IMR-90 (cell line): ENCODE data around the gene WDR70. TPM values are rescaled to one million over a fixed set of nuclear protein-coding genes. Genes with fewer than 3 reads are reported as not detected.
A peak's percentile ranks its signal among the peaks of the same experiment; 100 is the strongest.

ENCODE experiments used
- ATAC-seq: fragments of 200-7000 bp; cut with Tn5 transposase; 2 replicates; pipeline ENCODE4 v1.9.1; 2020; ENCODE audit warnings: low read depth, mild to moderate bottlenecking, moderate library complexity
- BruUV-seq: library from RNA; stranded (reverse); fragments of 400-500 nt; replicated peaks from 2 replicates; lab custom pipeline; 2021; lab: Mats Ljungman, UMichigan
- CTCF ChIA-PET: fragments of 300-600 bp; formaldehyde crosslinking; extraction: SDS; loops from one replicate; lab custom pipeline; 2021; ENCODE audit warnings: antibody characterized with exemption; lab: Yijun Ruan, JAX
- POLR2A ChIA-PET: fragments of 300-600 bp; sonication (Branson Sonifier 250); formaldehyde crosslinking; loops from one replicate; lab custom pipeline; 2022; ENCODE audit warnings: antibody characterized with exemption; ENCODE audit not compliant: unreplicated experiment; lab: Charles Lee
- DNase-seq: peaks from one replicate; pipeline ENCODE4 v3.0.0; 2013
- H2AFZ ChIP-seq: replicated peaks from 2 replicates; pipeline ENCODE3; 2013; ENCODE audit warnings: low read length, mild to moderate bottlenecking; ENCODE audit not compliant: poor library complexity
- H2AK5ac ChIP-seq: 2 replicates; pipeline ENCODE4 v1.6.1; 2013; ENCODE audit warnings: low read depth, low read length, inconsistent platforms
- H2AK9ac ChIP-seq: replicated peaks from 2 replicates; pipeline ENCODE3; 2013; ENCODE audit warnings: mild to moderate bottlenecking, low read depth, low read length, moderate library complexity; ENCODE audit not compliant: poor library complexity
- H2BK120ac ChIP-seq: 2 replicates; pipeline ENCODE4 v1.6.1; 2013; ENCODE audit warnings: low read depth, low read length, inconsistent platforms
- H2BK15ac ChIP-seq: 3 replicates; pipeline ENCODE4 v1.6.1; 2013; ENCODE audit warnings: low read depth, low read length, inconsistent platforms
- H2BK20ac ChIP-seq: 2 replicates; pipeline ENCODE4 v1.6.1; 2013; ENCODE audit warnings: low read depth, mild to moderate bottlenecking, inconsistent platforms, low read length, moderate library complexity
- H2BK5ac ChIP-seq: 2 replicates; pipeline ENCODE4 v1.6.1; 2013; ENCODE audit warnings: mild to moderate bottlenecking, low read depth, low read length, inconsistent platforms; ENCODE audit not compliant: poor library complexity, severe bottlenecking
- H3K14ac ChIP-seq: replicated peaks from 2 replicates; pipeline ENCODE4 v1.6.1; 2013; ENCODE audit warnings: low read depth, low read length, inconsistent platforms
- H3K18ac ChIP-seq: 2 replicates; pipeline ENCODE4 v1.6.1; 2013; ENCODE audit warnings: low read depth, low read length, control low read depth
- H3K23ac ChIP-seq: 2 replicates; pipeline ENCODE4 v1.6.1; 2013; ENCODE audit warnings: low read depth, low read length, inconsistent platforms
- H3K27ac ChIP-seq: 2 replicates; pipeline ENCODE4 v1.5.1; 2013; ENCODE audit warnings: mild to moderate bottlenecking, control low read depth, low read length; ENCODE audit not compliant: insufficient read depth
- H3K27me3 ChIP-seq: 2 replicates; pipeline ENCODE4 v1.6.1; 2013; ENCODE audit warnings: low read length; ENCODE audit not compliant: control insufficient read depth, insufficient read depth
- H3K36me3 ChIP-seq: 2 replicates; pipeline ENCODE4 v1.6.1; 2013; ENCODE audit warnings: low read length, mixed read lengths; ENCODE audit not compliant: control insufficient read depth, insufficient read depth
- H3K4ac ChIP-seq: 2 replicates; pipeline ENCODE4 v1.6.1; 2013; ENCODE audit warnings: low read depth, low read length, inconsistent platforms
- H3K4me1 ChIP-seq: 2 replicates; pipeline ENCODE4 v1.6.1; 2013; ENCODE audit warnings: low read length, mixed read lengths; ENCODE audit not compliant: control insufficient read depth, insufficient read depth
- H3K4me2 ChIP-seq: 2 replicates; pipeline ENCODE4 v1.6.1; 2013; ENCODE audit warnings: low read depth, mild to moderate bottlenecking, control low read depth, low read length, moderate library complexity
- H3K4me3 ChIP-seq: 2 replicates; pipeline ENCODE4 v1.5.1; 2013; ENCODE audit warnings: low read depth, mild to moderate bottlenecking, control low read depth, low read length, moderate library complexity; ENCODE audit not compliant: insufficient read depth
- H3K56ac ChIP-seq: 2 replicates; pipeline ENCODE4 v1.6.1; 2013; ENCODE audit warnings: low read length, inconsistent platforms; ENCODE audit not compliant: insufficient read depth; ENCODE audit errors: extremely low read depth
- H3K79me1 ChIP-seq, 2 experiments: 2 replicates each; pipeline ENCODE4 v1.6.1; 2013; ENCODE audit warnings: low read length in 2 of 2, inconsistent platforms in 1 of 2, low read depth in 1 of 2
- H3K9ac ChIP-seq: 2 replicates; pipeline ENCODE4 v1.6.1; 2013; ENCODE audit warnings: low read depth, low read length, control low read depth
- H3K9me1 ChIP-seq: 2 replicates; pipeline ENCODE4 v1.6.1; 2013; ENCODE audit warnings: low read length, inconsistent platforms; ENCODE audit not compliant: insufficient read depth
- H3K9me3 ChIP-seq: 2 replicates; pipeline ENCODE4 v1.6.1; 2013; ENCODE audit warnings: low read length; ENCODE audit not compliant: control insufficient read depth, insufficient read depth
- H4K20me1 ChIP-seq: 2 replicates; pipeline ENCODE4 v1.6.1; 2013; ENCODE audit warnings: low read length, inconsistent platforms; ENCODE audit not compliant: insufficient read depth
- H4K5ac ChIP-seq: 2 replicates; pipeline ENCODE4 v1.6.1; 2013; ENCODE audit warnings: mild to moderate bottlenecking, low read depth, low read length, control low read depth
- H4K8ac ChIP-seq, 2 experiments: 2 replicates each; pipeline ENCODE4 v1.6.1; 2013; ENCODE audit warnings: low read depth in 2 of 2, low read length in 2 of 2, control low read depth in 1 of 2, inconsistent platforms in 1 of 2
- H4K91ac ChIP-seq: 2 replicates; pipeline ENCODE4 v1.6.1; 2013; ENCODE audit warnings: low read depth, low read length, inconsistent platforms; ENCODE audit not compliant: insufficient read depth
- BHLHE40 ChIP-seq: fragments of 150-350 bp; IDR thresholded peaks from 2 replicates; pipeline ENCODE4 v1.6.1; 2016; ENCODE audit warnings: mild to moderate bottlenecking, low read depth, low read length
- CEBPB ChIP-seq: IDR thresholded peaks from 2 replicates; pipeline ENCODE4 v1.6.1; 2012; ENCODE audit warnings: low read depth, low read length, improper control_type of control experiment
- CHD1 ChIP-seq: IDR thresholded peaks from 2 replicates; pipeline ENCODE4 v1.6.1; 2012; ENCODE audit warnings: low read depth, low read length, improper control_type of control experiment
- MAZ ChIP-seq: IDR thresholded peaks from 2 replicates; pipeline ENCODE4 v1.6.1; 2012; ENCODE audit warnings: low read depth, mild to moderate bottlenecking, low read length, improper control_type of control experiment, moderate library complexity, borderline replicate concordance
- MXI1 ChIP-seq: IDR thresholded peaks from 2 replicates; pipeline ENCODE4 v1.6.1; 2012; ENCODE audit warnings: low read depth, mild to moderate bottlenecking, low read length, moderate library complexity, borderline replicate concordance
- POLR2A ChIP-seq: IDR thresholded peaks from 2 replicates; pipeline ENCODE4 v1.6.1; 2012; ENCODE audit warnings: mild to moderate bottlenecking, low read depth, low read length
- RCOR1 ChIP-seq: IDR thresholded peaks from 2 replicates; pipeline ENCODE4 v1.6.1; 2012; ENCODE audit warnings: mild to moderate bottlenecking, low read length, improper control_type of control experiment; ENCODE audit not compliant: insufficient replicate concordance
- SMC3 ChIP-seq: fragments of 150-350 bp; IDR thresholded peaks from 2 replicates; pipeline ENCODE4 v1.6.1; 2016; ENCODE audit warnings: low read depth, mild to moderate bottlenecking, antibody characterized with exemption, low read length, moderate library complexity
- WGBS, 2 experiments: methylation state at CpG; one replicate each; pipeline versions ENCODE4 v1.1.5 to v1.1.7; 2013; ENCODE audit warnings: missing lambda C conversion rate in 2 of 2; ENCODE audit not compliant: insufficient read length in 1 of 2; ENCODE audit errors: extremely low coverage in 2 of 2; 5-methylcytosine and 5-hydroxymethylcytosine counted together
- dilution Hi-C: fragments of 300-500 bp; cut with HindIII; formaldehyde crosslinking; loops from one replicate; pipeline ENCODE4 v1.14.3; 2018; ENCODE audit warnings: low sequenced_read_pairs; ENCODE audit not compliant: unreplicated experiment
- in situ Hi-C: fragments of 300-500 bp; cut with MboI; formaldehyde crosslinking; loops from 3 replicates; pipeline ENCODE4 v1.14.3; 2019; ENCODE audit warnings: low sequenced_read_pairs, inconsistent platforms, mixed read lengths
- intact Hi-C: fragments of 100-400 bp; cut with micrococcal nuclease; formaldehyde crosslinking; loops from 2 replicates; pipeline ENCODE4 v1.10.0; 2022
- polyA plus RNA-seq, 3 experiments: library from polyadenylated mRNA; depleted of rRNA; stranded (reverse); fragments of >200 nt; gene quantifications; 2 replicates each; pipeline ENCODE4 v1.2.3, GENCODE V29; 2012; ENCODE audit warnings: low replicate concordance in 1 of 3
- total RNA-seq: library from RNA; depleted of rRNA; stranded (reverse); fragments of >200 nt; gene quantifications from 2 replicates; pipeline ENCODE4 v1.2.3, GENCODE V29; 2012
- TF ChIP-seq, protein P1 (sequence below): conservative IDR thresholded peaks from 2 replicates; pipeline ENCODE4 v1.5.1; 2012; ENCODE audit warnings: mild to moderate bottlenecking, low read depth, low read length, improper control_type of control experiment
- TF ChIP-seq, protein P2 (sequence below): fragments of 150-350 bp; IDR thresholded peaks from 2 replicates; pipeline ENCODE4 v1.6.1; 2017; ENCODE audit warnings: mild to moderate bottlenecking, antibody characterized with exemption, low read length, low read depth

Gene WDR70
- total and polyA plus RNA-seq, 2 of the 4 experiments (the other 2 are of a cell fraction) = 16.7 to 29.9 TPM

DNA sequence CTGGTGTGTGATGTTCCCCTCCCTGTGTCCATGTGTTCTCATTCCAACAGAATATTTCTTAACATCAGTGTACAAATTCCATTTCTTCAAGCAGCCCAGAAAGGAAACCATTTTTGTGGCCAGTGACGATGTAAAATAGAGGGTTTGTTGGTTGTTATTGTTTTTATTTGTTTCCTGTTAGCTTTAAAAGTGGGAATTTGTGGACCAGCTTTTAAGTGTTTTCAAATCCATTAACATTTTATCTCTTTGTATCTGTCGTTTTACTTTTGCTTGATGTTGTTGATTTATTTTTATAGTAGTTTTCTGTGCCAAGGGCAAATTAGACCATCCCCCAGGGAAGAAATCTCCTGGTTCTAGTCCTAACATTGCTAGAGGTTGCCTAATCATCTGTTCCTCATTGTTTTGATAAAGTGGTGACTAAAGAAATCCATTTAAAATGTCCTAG is 360.7 kb downstream of the WDR70 start:
- Histone ChIP-seq H3K9me3 (no peaks in the 10 kb centered on the region), H2BK20ac (no peak overlapping the region), H2AK5ac (no peak overlapping the region), H3K56ac (no peak overlapping the region), H4K20me1 (no peaks in the 10 kb centered on the region), H3K4ac (peak overlapping the region; percentile 19; the same call in 1 of the 2 replicates), H3K4me2 (peak overlapping the region; percentile 80; the same call in 1 of the 2 replicates), H2AK9ac (no peak overlapping the region), H3K27ac (peak overlapping the region; percentile 63; the same call in 1 of the 2 replicates), H3K23ac (0 out of 2 replicates have a peak overlapping the region, but pooled peaks have one; percentile 10), H3K9me1 (no peaks in the 10 kb centered on the region; the same call in 1 of the 2 replicates), H3K79me1 (0 out of 4 replicates have a peak, but pooled peaks cover 0 to 5% of the 10 kb centered on the region in 2 experiments), H2BK5ac (peak overlapping the region; percentile 91), H3K27me3 (no peaks in the 10 kb centered on the region), H3K4me1 (peaks cover 18% of the 10 kb centered on the region), H3K14ac (peak overlapping the region; percentile 33; the same call in 1 of the 2 replicates), H4K8ac (no peak overlapping the region), H3K9ac (no peak overlapping the region), H2BK120ac (peak overlapping the region; percentile 16; the same call in 1 of the 2 replicates), H3K4me3 (no peak overlapping the region), H2AFZ (no peak overlapping the region), H2BK15ac (no peak overlapping the region), H4K91ac (no peak overlapping the region), H3K18ac (peak overlapping the region; percentile 61; the same call in 1 of the 2 replicates), H4K5ac (peak overlapping the region; percentile 59; the same call in 1 of the 2 replicates), H3K36me3 (peaks cover 4% of the 10 kb centered on the region; the same call in 1 of the 2 replicates)
- peak; percentile 61 for DNase-seq
- CTCF ChIA-PET = interaction anchor here (0.6 to 1.1 kb wide), 2 partner anchors 11 to 27 kb away, joined by 3 read pairs; no protein-coding TSS in a partner anchor
- TF ChIP-seq POLR2A = no peak
- TF ChIP-seq CEBPB = peak; percentile 94
- TF ChIP-seq, protein P1, sequence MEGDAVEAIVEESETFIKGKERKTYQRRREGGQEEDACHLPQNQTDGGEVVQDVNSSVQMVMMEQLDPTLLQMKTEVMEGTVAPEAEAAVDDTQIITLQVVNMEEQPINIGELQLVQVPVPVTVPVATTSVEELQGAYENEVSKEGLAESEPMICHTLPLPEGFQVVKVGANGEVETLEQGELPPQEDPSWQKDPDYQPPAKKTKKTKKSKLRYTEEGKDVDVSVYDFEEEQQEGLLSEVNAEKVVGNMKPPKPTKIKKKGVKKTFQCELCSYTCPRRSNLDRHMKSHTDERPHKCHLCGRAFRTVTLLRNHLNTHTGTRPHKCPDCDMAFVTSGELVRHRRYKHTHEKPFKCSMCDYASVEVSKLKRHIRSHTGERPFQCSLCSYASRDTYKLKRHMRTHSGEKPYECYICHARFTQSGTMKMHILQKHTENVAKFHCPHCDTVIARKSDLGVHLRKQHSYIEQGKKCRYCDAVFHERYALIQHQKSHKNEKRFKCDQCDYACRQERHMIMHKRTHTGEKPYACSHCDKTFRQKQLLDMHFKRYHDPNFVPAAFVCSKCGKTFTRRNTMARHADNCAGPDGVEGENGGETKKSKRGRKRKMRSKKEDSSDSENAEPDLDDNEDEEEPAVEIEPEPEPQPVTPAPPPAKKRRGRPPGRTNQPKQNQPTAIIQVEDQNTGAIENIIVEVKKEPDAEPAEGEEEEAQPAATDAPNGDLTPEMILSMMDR = no peak
- 0 out of 2 replicates have a peak, but pooled peaks have one; percentile 5 for TF ChIP-seq BHLHE40
- no peak for TF ChIP-seq CHD1
- no peak for TF ChIP-seq SMC3
- TF ChIP-seq, protein P2, sequence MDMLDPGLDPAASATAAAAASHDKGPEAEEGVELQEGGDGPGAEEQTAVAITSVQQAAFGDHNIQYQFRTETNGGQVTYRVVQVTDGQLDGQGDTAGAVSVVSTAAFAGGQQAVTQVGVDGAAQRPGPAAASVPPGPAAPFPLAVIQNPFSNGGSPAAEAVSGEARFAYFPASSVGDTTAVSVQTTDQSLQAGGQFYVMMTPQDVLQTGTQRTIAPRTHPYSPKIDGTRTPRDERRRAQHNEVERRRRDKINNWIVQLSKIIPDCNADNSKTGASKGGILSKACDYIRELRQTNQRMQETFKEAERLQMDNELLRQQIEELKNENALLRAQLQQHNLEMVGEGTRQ = no peak
- no peak for TF ChIP-seq MXI1
- TF ChIP-seq RCOR1 = no peak
- no peak for TF ChIP-seq MAZ
- no TSS peak for BruUV-seq
- ATAC-seq = peak; percentile 74
- in situ Hi-C loops (no loop called here), dilution Hi-C loops (no loop called here), intact Hi-C loops (loop anchor here (2.0 kb wide), 1 partner anchor 17 kb away; no protein-coding TSS in a partner anchor)
- no CpG with 5 or more reads among the region's 2 CpGs for WGBS, 2 experiments
- POLR2A ChIA-PET = no interaction called here
